ENCODE measurements around the gene CLCN3.

DNA sequence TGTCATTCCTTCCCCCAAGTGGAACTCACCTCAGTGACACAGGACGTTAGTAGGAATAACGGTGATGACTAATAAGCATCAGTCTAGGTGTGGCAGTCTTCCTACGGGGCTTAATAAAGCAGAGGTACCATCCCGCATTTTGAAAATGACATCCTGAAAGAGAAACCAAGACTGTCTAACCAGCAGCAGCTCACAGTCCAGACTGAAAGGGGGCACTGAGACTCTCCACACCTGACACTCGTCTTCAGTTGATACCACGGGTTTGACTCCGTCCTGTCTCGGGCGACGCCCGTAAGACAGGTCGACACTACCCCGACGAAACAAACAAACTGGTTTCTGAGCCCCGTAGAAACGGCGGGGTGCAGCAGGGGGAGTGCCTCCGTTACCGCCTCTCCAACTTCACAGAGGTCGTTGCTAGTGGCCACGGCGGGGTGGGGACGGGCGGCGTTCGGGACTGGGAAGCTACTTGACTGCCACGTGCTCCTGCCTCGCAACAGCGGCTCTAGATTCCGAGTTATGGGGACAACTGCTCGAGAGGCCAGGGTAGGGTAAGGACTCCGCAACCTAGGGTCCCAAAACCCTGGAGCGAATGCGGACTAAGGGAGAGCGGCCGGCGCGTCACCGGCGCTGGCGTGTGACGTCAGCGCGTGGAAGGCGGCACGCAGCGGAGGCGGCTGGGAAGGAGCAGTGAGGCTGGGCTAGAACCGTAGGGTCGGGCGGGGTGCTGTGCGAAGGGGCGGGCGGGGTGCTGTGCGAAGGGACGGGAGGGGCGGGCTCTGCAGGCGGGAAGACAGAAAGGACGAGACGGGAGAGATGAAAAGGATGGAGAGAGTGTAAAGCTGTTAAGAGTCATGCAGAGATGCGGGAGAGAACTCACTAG lies 8.1 kb upstream of the CLCN3 start, which contains the start of gene NEK1:
- TF ChIP-seq, protein P1, sequence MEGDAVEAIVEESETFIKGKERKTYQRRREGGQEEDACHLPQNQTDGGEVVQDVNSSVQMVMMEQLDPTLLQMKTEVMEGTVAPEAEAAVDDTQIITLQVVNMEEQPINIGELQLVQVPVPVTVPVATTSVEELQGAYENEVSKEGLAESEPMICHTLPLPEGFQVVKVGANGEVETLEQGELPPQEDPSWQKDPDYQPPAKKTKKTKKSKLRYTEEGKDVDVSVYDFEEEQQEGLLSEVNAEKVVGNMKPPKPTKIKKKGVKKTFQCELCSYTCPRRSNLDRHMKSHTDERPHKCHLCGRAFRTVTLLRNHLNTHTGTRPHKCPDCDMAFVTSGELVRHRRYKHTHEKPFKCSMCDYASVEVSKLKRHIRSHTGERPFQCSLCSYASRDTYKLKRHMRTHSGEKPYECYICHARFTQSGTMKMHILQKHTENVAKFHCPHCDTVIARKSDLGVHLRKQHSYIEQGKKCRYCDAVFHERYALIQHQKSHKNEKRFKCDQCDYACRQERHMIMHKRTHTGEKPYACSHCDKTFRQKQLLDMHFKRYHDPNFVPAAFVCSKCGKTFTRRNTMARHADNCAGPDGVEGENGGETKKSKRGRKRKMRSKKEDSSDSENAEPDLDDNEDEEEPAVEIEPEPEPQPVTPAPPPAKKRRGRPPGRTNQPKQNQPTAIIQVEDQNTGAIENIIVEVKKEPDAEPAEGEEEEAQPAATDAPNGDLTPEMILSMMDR (IDR thresholded peaks at IDR 0.05): peak in 1 of 3 donors; percentile 25
- TF ChIP-seq POLR2A (IDR thresholded peaks at IDR 0.05) (peak; percentile 94), EP300 (IDR thresholded peaks at IDR 0.05) (no peak)
